HG02759 (cell line): ENCODE results near the gene SLC46A1.
"Not testable (repeated sequence)": the region's sequence is repeated elsewhere in the genome, so short reads cannot be mapped to it uniquely, and the experiment has no call there.

ENCODE experiments used
- ATAC-seq: cut with Tn5 transposase; IDR thresholded peaks from one replicate; pipeline ENCODE4 v1.9.1; 2021; ENCODE audit warnings: mild to moderate bottlenecking, moderate library complexity; ENCODE audit not compliant: unreplicated experiment

SLC46A1 gene

DNA sequence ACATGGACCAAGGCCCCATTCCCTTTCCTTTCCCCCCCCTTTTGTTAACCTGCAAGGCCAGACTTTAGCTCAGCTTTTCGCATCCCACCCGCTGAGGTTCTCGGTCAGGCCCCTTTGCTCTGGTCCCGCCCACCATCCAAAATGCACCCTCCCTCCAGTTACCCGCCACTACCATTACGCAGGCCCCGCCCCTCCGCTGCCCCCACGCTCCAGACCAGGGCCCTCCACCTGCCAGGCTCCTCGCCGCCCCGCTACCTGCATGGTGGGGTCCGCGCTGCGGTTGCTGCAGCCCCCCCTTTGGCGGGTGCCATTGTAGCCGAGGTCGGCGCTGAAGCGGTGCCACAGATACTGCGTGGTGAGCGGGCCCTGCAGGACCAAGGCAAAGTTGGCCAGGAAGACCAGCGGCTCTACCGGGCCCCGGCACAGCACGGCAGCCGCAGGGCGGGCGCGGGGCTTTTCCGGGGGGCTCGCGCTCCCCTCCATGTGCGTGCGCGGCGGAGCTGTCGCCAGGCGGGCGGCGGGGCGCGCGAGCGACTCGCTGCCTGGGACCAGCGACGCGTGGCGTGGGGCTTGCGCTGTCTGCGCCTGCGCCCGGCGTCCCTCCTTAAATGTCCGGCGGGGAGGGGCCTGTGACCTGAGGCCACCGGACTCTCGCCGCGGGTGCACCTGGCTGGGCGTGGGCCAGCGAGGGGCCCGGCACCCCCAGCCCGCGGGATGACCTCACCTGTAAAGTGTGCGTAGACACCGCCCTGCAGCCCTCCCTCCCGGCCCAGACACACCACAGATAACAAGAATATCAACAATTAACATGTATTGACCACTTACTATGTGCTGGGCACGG is at the start of gene SLC46A1:
Gene SLC46A1, minus strand, starts transcription at position 581 of the 841 bp plus-strand sequence. Its CDS starts 98 bp downstream, at position 483.
- ATAC-seq, result peak; percentile 80

DNA sequence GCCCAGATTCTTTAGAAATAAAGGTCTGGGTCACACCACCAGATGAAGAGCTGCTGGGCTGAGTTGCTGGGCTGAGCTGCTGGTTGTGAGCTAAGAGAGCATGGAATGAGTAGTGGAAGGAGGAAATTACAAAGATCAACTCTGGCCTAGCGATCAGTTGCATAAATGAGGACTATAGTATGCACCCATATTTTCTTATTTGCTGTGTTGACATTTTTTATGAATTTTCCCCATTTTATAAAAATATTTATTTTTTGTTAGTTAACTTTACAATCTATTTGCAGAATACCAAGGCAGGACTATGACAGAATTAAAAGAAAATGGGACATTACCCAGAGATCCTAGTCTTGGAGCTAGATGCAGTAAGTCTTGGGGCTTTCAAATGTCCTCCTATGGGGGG is 43.8 kb upstream of the SLC46A1 start:
- ATAC-seq, result no peak

GRCh38 chr17:28447396-28447760 is 41.4 kb upstream of the SLC46A1 start:
- no peak for ATAC-seq

DNA sequence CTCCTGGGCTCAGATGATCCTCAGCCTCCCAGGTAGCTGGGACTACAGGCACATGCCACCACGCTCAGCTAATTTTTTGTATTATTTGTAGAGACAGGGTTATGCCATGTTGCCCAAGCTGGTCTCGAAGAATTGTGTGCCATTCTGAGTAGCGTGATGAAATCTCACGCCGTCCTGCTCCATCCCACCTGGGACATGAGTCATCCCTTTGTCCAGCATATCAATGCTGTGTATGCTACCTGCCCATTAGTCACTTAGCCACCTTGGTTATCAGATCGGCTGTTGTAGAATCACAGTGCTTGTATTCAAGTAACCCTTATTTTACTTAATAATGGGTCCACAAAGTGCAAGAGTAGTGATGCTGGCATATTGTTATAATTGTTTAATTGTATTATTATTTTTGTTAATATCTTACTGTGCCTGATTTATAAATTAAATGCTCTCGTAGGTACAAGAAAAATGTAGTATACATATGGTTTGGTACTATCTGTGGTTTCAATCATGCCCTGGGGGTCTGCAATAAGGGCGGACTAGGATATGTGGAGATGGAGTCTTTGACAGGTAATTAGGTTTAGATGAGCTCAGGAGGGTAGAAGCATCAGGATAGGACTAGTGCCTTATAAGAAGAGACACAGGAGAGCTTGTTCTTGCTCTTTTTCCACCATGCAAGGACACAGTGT is 40.8 kb upstream of the SLC46A1 start:
- ATAC-seq, result no peak

DNA sequence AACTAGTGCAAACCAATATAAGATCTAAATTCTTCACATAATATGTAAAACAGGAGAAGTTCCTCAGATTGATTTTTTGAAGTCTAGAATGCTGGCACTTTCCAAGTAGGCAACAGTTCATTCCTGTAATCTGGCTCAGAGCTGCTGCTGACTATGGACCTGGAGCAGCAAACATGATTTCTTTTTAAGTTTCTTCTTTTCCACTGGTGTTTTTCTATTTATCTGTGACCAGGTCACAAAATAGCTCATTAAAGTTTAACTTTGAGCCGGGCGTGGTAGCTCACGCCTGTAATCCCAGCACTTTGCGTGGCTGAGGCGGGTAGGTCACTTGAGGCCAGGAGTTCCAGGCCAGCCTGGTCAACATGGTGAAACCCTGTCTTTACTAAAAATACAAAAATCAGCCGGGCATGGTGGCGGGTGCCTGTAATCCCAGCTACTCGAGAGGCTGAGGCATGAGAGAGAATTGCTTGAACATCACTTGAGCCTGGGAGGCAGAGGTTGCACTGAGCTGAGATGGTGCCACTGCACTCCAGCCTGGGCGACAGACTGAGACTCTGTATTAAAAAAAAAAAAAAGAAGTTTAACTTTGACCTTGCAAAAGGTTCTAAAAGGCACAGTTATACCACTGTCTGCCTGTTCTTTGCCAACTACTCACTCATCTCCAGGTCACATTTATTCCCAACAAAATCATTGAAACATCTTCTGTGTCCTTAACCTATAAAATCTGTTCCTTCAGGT is 38.1 kb upstream of the SLC46A1 start:
- no peak for ATAC-seq

DNA sequence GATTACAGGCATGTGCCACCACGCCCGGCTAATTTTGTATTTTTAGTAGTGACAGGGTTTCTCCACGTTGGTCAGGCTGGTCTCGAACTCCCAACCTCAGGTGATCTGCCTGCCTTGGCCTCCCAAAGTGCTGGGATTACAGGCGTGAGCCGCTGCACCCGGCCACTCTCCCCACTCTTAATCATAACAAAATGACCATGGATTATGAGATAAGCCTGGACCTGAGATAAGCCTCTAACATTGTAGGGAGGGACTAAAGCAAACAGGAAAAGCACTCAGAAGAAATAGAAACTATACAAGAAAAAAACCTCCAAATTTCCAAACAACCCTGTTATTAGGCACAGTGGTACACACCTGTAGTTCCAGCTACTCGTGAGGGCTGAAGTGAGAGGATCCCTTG is 28.3 kb upstream of the SLC46A1 start:
- not testable (repeated sequence) for ATAC-seq

DNA sequence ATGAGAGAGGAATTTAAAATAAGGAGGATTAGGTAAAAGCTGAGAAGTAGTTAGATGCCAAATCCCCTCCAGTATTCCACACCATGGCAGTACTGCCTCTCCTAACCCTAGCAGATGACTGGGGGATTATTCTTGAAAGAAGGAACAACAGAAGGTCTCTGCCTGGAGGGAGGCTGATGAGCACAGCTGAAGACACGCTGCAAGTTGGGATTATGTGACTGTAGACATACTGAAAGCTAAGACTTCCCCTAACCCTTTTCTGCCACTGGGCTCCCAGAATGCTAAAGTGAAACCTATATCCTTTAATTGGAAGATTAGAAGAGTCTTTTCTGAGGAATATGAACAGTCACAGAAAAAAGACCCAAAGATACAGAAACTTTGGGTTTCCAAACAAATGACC is 27.7 kb upstream of the SLC46A1 start:
- no peak for ATAC-seq

DNA sequence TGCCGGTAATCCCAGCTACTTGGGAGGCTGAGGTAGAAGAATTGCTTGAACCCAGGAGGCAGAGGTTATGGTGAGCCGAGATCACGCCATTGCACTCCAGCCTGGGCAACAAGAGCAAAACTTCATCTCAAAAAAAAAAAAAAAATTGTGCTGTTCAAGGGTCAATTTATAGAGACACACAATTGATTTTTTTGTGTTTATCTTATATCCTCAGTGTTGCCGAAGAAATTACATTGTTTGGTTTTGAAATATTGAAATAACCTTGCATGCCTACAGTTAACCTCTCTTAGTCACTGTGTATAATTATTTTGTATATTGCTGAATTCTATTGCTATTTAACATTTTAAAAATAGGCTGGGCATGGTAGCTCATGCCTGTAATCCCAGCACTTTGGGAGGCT is 22.0 kb upstream of the SLC46A1 start:
- not testable (repeated sequence) for ATAC-seq

DNA sequence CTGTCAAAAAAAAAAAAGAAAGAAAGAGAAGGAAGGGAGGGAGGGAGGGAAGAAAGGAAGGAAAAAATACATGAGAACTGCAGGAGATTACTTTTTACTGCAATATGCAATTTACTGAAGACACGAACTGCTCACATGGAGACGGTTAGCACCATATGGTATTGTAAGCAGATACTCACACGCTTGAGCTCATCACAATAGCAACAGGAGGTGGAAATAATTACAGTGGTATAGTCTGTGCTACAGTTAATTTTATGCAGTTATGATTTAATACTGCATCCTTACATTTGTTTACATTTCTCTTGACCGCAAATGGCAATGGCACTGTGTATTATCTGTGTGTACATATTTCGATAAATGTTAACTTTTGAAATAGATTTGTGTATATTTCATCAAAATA is 21.4 kb upstream of the SLC46A1 start:
- ATAC-seq, result no peak

- no peak for ATAC-seq
These were observed 20.1 kb upstream of the SLC46A1 start for GRCh38 chr17:28426081-28426519.

- ATAC-seq, result no peak
These were observed 19.2 kb upstream of the SLC46A1 start for GRCh38 chr17:28425206-28425605.

DNA sequence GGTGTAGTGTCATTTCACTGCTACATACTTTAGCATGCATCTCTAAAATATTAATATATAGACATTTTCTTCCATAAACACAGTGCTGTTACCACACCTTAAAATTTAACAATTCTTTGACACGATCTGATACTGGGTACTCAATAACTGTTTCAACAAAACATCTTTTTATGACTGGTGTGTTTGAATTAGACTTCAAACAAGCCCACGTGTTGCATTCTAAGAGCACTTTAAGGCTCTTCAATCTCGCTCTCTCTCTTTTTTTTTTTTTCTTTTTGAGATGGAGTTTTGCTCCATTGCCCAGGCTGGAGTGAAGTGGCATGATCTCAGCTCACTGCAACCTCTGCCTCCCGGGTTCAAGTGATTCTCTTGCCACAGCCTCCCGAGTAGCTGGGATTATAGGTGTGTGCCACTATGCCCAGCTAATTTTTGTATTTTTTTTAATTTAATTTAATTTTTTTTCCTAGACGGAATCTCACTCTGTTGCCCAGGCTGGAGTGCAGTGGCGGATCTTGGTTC is 15.8 kb upstream of the SLC46A1 start:
- no peak for ATAC-seq

DNA sequence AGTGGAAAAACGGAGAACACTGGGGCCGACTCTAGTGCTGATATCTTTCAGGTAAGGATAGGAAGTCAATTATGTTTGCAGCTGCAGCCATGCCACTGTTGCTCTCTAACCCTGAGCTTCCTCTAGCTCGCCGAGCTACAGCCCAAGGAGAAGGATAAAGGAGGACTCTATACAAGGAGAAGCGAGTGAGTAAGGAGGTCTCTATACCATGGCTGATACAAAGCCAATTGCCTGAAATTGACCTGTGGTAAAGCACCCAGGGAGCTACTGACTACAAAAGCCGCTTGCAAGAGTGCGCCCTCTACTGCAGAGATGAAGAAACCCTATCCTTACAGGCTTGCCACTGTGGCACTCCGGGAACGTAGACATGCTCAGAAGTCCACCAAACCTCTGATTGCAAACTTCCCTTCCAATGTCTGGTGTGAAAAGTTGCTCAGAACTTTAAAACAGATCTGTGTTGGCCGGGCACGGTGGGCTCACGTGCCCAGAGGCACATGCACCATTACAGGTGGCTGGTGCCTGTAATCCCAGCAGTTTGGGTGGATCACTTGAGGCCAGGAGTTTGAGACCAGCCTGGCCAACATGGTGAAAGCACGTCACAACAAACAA is 10.8 kb upstream of the SLC46A1 start:
- no peak for ATAC-seq

GRCh38 chr17:28415886-28416285 is 9.9 kb upstream of the SLC46A1 start:
- ATAC-seq, result no peak

DNA sequence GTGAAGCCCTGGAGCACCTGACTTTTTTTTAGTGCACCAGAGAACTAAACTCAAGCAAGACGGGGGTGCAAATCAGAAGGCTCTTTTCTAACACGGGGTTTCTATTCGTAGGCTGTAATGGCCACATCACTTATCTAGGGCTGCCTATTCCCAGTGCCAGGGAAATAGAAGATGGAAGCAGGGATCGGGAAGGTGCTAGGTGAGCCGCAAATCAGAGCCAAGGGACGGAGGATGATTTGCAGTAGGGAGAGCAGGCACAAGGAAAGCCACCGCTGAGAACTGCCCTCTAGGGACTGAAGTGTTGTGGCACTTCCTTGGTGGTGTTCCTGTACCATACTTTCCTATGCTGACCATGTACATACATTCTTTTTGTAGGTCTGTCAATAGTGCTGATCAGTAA is 7.8 kb upstream of the SLC46A1 start:
- no peak for ATAC-seq

DNA sequence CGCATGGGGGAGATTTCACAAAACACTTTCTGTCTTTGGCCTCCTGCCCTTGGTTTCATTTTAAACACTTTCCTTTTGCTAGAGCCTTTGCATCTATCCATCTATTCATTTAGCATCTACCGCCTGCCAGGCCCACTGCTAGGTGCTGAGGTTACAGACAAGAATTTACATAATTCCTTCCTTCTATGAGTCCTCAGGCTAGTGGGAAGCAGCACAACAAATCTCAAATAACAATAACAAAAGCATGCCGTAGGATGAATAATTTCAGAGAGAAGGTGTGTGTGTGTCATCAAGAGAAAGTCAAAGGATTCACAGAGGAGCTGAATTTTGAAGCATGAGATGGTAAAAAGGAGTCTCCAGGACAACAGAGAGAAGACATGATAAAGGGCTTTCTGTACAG is 6.1 kb upstream of the SLC46A1 start:
- ATAC-seq, result no peak

- ATAC-seq, result no peak
These were observed 1.9 kb upstream of the SLC46A1 start for GRCh38 chr17:28407974-28408306.

GRCh38 chr17:28407130-28407973 is 1.3 kb upstream of the SLC46A1 start:
- no peak for ATAC-seq

- peak; percentile 15 for ATAC-seq
These were observed 432 bp upstream of the SLC46A1 start for GRCh38 chr17:28406473-28406814.

GRCh38 chr17:28404812-28405570 is 1.0 kb downstream of the SLC46A1 start:
- no peak for ATAC-seq
